ENCODE results near the gene CAPNS1. TPM values are rescaled to one million over a fixed set of nuclear protein-coding genes. Genes with fewer than 3 reads are reported as not detected.

Gene CAPNS1
- total and polyA plus RNA-seq, 2 of the 4 experiments (the other 2 are of a cell fraction), result 436 to 988 TPM

GRCh38 chr19:36128392-36128736, 11.5 kb upstream of the CAPNS1 start:
- Histone ChIP-seq H2AK9ac (replicated peaks; ENCODE audit: low read depth, low read length, poor library complexity) (peak overlapping the region; percentile 79), H3K4me2 (ENCODE audit: low read depth, low read length) (peak overlapping the region; percentile 65), H2AFZ (replicated peaks; ENCODE audit: low read length, poor library complexity) (peak overlapping the region; percentile 92), H2BK120ac (ENCODE audit: low read depth, low read length) (peak overlapping the region; percentile 12; the same call in 1 of the 2 replicates), H3K18ac (ENCODE audit: low read depth, low read length) (peak overlapping the region; percentile 18), H2AK5ac (ENCODE audit: low read depth, low read length) (peak overlapping the region; percentile 29; the same call in 1 of the 2 replicates), H4K5ac (ENCODE audit: low read depth, low read length) (peak overlapping the region; percentile 32), H3K4ac (ENCODE audit: low read depth, low read length) (peak overlapping the region; percentile 81), H3K56ac (ENCODE audit: extremely low read depth, insufficient read depth, low read length) (peak overlapping the region; percentile 68), H4K91ac (ENCODE audit: insufficient read depth, low read depth, low read length) (peak overlapping the region; percentile 81), H3K9me3 (ENCODE audit: control insufficient read depth, insufficient read depth, low read length) (no peaks in the 10 kb centered on the region), H3K4me3 (ENCODE audit: insufficient read depth, low read depth, low read length) (peak overlapping the region; percentile 47), H3K27ac (ENCODE audit: insufficient read depth, low read length) (peak overlapping the region; percentile 73), H3K27me3 (ENCODE audit: control insufficient read depth, insufficient read depth, low read length) (no peaks in the 10 kb centered on the region), H3K4me1 (ENCODE audit: control insufficient read depth, insufficient read depth, low read length) (no peaks in the 10 kb centered on the region; the same call in 1 of the 2 replicates), H3K23ac (ENCODE audit: low read depth, low read length) (peak overlapping the region; percentile 67; the same call in 1 of the 2 replicates), H3K79me1 (ENCODE audit: low read depth in 1 of 2, low read length in 2 of 2) (no peaks in the 10 kb centered on the region), H4K8ac (ENCODE audit: low read depth in 2 of 2, low read length in 2 of 2) (peak overlapping the region; percentile 32 to 87), H3K36me3 (ENCODE audit: control insufficient read depth, insufficient read depth, low read length) (peaks cover 10% of the 10 kb centered on the region; the same call in 1 of the 2 replicates), H3K9ac (ENCODE audit: low read depth, low read length) (peak overlapping the region; percentile 68), H2BK5ac (ENCODE audit: low read depth, low read length, poor library complexity, severe bottlenecking) (peak overlapping the region; percentile 68), H4K20me1 (ENCODE audit: insufficient read depth, low read length) (no peaks in the 10 kb centered on the region), H3K14ac (replicated peaks; ENCODE audit: low read depth, low read length) (peak overlapping the region; percentile 74), H3K9me1 (ENCODE audit: insufficient read depth, low read length) (no peaks in the 10 kb centered on the region), H2BK15ac (ENCODE audit: low read depth, low read length) (no peak overlapping the region; the same call in 2 of the 3 replicates), H2BK20ac (ENCODE audit: low read depth, low read length) (no peak overlapping the region)
- CTCF ChIA-PET, result interaction anchor here (0.5 to 3.6 kb wide), 14 partner anchors 9 to 252 kb away, joined by 3 to 20 read pairs (median 4); partner anchors contain the start of genes POLR2I and TBCB
- POLR2A ChIA-PET (ENCODE audit: unreplicated experiment), result no interaction called here
- in situ Hi-C loops (cut with MboI; ENCODE audit: low sequenced_read_pairs), result loop anchor here (5.0 kb wide), 1 partner anchor 44 kb away; no protein-coding TSS in a partner anchor
- intact Hi-C loops (cut with micrococcal nuclease), result no loop called here
- WGBS, 2 experiments (ENCODE audit: extremely low coverage in 2 of 2, insufficient read length in 1 of 2), result 86% methylated on average over 1 of the region's 10 CpGs; no CpG with 5 or more reads in 1 of the 2 experiments
- DNase-seq, result no peak
- ATAC-seq (ENCODE audit: low read depth), result peak; percentile 9
- dilution Hi-C loops (cut with HindIII; ENCODE audit: low sequenced_read_pairs, unreplicated experiment), result no loop called here
- TF ChIP-seq FOS (IDR thresholded peaks at IDR 0.05; ENCODE audit: low read depth, low read length), result no peak
- TF ChIP-seq MAZ (IDR thresholded peaks at IDR 0.05; ENCODE audit: borderline replicate concordance, low read depth, low read length), result no peak
- no peak for TF ChIP-seq NFE2L2 (IDR thresholded peaks at IDR 0.05; ENCODE audit: low read depth, low read length)
- TF ChIP-seq CTCF (conservative IDR thresholded peaks at IDR 0.05; ENCODE audit: low read depth, low read length), result no peak
- no peak for TF ChIP-seq CEBPB (IDR thresholded peaks at IDR 0.05; ENCODE audit: low read depth, low read length)
- no peak for TF ChIP-seq SMC3 (IDR thresholded peaks at IDR 0.05; ENCODE audit: low read depth, low read length)
- no peak for TF ChIP-seq MXI1 (IDR thresholded peaks at IDR 0.05; ENCODE audit: borderline replicate concordance, low read depth, low read length)
- no peak for TF ChIP-seq CHD1 (IDR thresholded peaks at IDR 0.05; ENCODE audit: low read depth, low read length)
- no peak for TF ChIP-seq RFX5 (IDR thresholded peaks at IDR 0.05; ENCODE audit: low read depth, low read length)
- no peak for TF ChIP-seq USF2 (IDR thresholded peaks at IDR 0.05; ENCODE audit: low read depth, low read length)
- TF ChIP-seq MAFK (IDR thresholded peaks at IDR 0.05; ENCODE audit: low read depth, low read length), result no peak
- no peak for TF ChIP-seq RAD21 (IDR thresholded peaks at IDR 0.05; ENCODE audit: low read length)
- TF ChIP-seq ELK1 (IDR thresholded peaks at IDR 0.05; ENCODE audit: borderline replicate concordance, low read depth, low read length), result no peak
- TF ChIP-seq RCOR1 (IDR thresholded peaks at IDR 0.05; ENCODE audit: insufficient replicate concordance, low read length), result no peak
- TF ChIP-seq POLR2A (IDR thresholded peaks at IDR 0.05; ENCODE audit: low read depth, low read length), result no peak
- TF ChIP-seq BHLHE40 (IDR thresholded peaks at IDR 0.05; ENCODE audit: low read depth, low read length), result no peak
- no TSS peak for BruUV-seq (replicated peaks)
